Right forelimb (tissue), 1 donor: ENCODE data around the gene TP73.

Source experiments
- DNase-seq: peaks from one replicate; pipeline ENCODE4 v3.0.0-alpha.2; 2018

The TP73 gene

GRCh38 chr1:3654549-3655281, 2.4 kb downstream of the TP73 start:
- peak; percentile 13 for DNase-seq

GRCh38 chr1:3656450-3657095, 4.3 kb downstream of the TP73 start:
- peak; percentile 2 for DNase-seq

GRCh38 chr1:3657096-3657475, 4.8 kb downstream of the TP73 start:
- DNase-seq: no peak

GRCh38 chr1:3657578-3658230, 5.4 kb downstream of the TP73 start:
- DNase-seq: no peak

- DNase-seq: peak; percentile 2
Observed at GRCh38 chr1:3658231-3658615, 5.9 kb downstream of the TP73 start.

- DNase-seq: no peak
Observed at GRCh38 chr1:3659093-3659492, 6.8 kb downstream of the TP73 start.

- DNase-seq: no peak
Observed at GRCh38 chr1:3660704-3661103, 8.4 kb downstream of the TP73 start.

GRCh38 chr1:3661631-3662030, 9.3 kb downstream of the TP73 start:
- DNase-seq: no peak

GRCh38 chr1:3662080-3662671, 9.9 kb downstream of the TP73 start:
- peak; percentile 25 for DNase-seq

GRCh38 chr1:3663999-3664699, 11.8 kb downstream of the TP73 start:
- DNase-seq: peak; percentile 20

- DNase-seq: peak; percentile 18
Observed at GRCh38 chr1:3664700-3665375, 12.5 kb downstream of the TP73 start.

- peak; percentile 16 for DNase-seq
Observed at GRCh38 chr1:3668148-3668547, 15.8 kb downstream of the TP73 start.

- peak; percentile 61 for DNase-seq
Observed at GRCh38 chr1:3668585-3669300, 16.4 kb downstream of the TP73 start.

GRCh38 chr1:3669421-3669821, 17.1 kb downstream of the TP73 start:
- peak; percentile 30 for DNase-seq

GRCh38 chr1:3669971-3670431, 17.7 kb downstream of the TP73 start:
- DNase-seq: peak; percentile 30

- no peak for DNase-seq
Observed at GRCh38 chr1:3670823-3671265, 18.5 kb downstream of the TP73 start.

- no peak for DNase-seq
Observed at GRCh38 chr1:3671371-3672180, 19.3 kb downstream of the TP73 start.

GRCh38 chr1:3672231-3672970, 20.1 kb downstream of the TP73 start:
- no peak for DNase-seq

GRCh38 chr1:3672971-3673361, 20.6 kb downstream of the TP73 start:
- DNase-seq: no peak
